ENCODE measurements around the gene PSG6.
"Not testable (repeated sequence)": the region's sequence is repeated elsewhere in the genome, so short reads cannot be mapped to it uniquely, and the experiment has no call there.

The PSG6 gene

DNA sequence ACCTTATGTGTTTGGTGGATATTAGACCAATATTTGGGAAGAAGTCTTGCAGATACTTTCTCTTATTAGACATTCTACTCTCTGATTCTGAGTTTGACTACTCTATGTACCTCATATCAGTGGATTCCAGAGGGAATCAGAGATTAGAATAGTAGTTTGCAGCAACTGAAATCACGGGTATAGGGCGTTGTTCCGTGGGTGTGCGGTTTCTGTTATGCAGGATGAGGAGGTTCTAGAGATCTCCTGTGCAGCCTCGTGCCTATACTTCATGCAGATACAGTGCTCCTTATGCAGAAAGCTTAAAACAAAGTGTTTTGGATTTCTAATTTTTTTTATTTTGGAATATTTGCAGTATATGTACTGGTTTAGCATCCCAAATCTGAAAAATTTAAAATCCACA is 6.0 kb downstream of the PSG6 start:
- DNase-seq (ENCODE audit: low spot score): not testable (repeated sequence)

DNA sequence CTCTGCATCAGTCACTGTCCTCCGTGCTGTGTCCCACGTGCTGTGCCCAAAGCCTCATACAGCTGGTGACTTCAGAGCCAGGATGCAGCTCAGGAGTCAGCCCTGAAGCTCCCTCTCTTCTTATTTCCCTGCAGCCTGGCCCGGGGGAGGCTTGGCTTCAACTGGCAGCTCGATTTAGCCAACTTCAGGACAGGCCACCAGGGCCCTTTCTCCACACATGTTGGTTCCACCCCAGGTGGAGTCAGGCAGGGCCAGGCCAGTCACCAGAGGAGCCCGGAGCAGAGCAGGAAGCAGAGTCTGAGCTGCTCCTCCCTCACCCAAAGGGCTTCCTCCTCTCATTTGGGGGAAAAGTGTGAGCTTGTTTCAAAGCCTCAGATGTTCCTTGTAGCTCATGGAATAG is 11.5 kb downstream of the PSG6 start:
- DNase-seq (ENCODE audit: low spot score): not testable (repeated sequence)

GRCh38 chr19:42900561-42900960 is 17.1 kb downstream of the PSG6 start:
- DNase-seq (ENCODE audit: low spot score): not testable (repeated sequence)

- DNase-seq (ENCODE audit: low spot score): not testable (repeated sequence)
Observed at GRCh38 chr19:42899674-42900073, 18.0 kb downstream of the PSG6 start.

- not testable (repeated sequence) for DNase-seq (ENCODE audit: low spot score)
Observed at GRCh38 chr19:42899110-42899509, 18.6 kb downstream of the PSG6 start.

DNA sequence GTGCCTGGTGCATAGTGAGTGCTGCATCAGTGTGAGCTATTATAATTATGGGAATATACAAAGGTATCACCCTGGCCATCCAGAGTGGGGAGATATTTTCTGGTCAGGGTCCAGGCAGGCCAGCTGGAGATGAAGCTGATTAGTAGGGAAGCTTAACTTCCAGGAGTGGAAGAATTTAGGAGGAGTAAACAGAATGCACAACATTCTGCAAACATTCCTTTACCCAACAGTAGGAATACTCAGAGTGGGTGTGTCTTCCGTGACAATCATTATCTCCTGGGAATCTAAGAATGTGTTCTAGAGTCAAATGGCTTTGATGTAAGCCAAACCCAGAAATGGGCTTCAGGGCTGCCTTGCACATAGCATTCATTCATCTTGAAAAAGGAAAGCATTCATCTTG is 19.0 kb downstream of the PSG6 start:
- not testable (repeated sequence) for DNase-seq (ENCODE audit: low spot score)

GRCh38 chr19:42897729-42898128 is 20.0 kb downstream of the PSG6 start:
- DNase-seq (ENCODE audit: low spot score): not testable (repeated sequence)

DNA sequence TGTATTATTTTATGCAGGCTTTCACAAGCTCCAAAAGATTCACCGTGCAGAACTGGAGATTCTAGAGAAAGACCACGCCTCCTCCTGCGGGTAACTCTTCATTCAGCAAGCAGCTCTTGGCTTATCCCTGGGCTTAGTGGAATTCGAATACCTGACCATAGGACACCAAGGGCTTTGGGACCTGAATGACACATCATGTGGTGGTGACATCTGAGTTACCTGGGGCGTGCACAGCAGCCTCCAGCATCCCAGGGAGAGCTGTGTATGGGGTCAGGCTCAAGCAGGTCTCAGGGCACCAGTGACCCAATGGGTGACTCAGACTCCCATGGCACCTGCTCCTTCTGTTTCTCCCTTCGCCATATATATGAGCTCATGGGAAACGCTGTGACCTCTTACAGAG is 27.2 kb downstream of the PSG6 start:
- DNase-seq (ENCODE audit: low spot score): not testable (repeated sequence)

DNA sequence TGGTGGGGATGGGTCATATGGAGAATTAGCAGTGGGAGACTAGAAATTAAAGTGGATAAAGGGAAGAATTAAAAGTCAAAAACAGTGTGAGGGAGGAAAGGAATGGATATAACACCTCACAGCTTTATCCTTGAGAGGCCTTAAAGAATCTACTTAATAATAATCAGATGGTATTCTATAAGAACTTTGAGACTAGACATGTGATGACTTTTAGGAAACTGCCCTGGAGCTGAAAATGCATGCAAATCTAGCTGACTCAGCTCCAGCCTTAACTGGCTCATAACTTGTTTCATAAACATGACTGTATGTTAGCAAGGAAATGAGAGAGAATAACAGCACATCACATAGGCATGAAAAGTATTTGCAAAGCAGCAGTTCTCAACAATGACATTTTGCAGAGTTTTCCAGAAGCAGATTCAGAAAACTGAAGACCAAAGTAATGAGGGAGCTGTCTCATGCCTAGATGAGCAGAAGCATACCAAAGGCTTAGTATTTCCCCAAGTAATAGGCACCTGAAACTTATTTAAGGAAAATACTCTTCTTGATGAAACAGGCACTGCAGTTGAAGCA is 29.7 kb downstream of the PSG6 start:
- DNase-seq (ENCODE audit: low spot score): not testable (repeated sequence)

DNA sequence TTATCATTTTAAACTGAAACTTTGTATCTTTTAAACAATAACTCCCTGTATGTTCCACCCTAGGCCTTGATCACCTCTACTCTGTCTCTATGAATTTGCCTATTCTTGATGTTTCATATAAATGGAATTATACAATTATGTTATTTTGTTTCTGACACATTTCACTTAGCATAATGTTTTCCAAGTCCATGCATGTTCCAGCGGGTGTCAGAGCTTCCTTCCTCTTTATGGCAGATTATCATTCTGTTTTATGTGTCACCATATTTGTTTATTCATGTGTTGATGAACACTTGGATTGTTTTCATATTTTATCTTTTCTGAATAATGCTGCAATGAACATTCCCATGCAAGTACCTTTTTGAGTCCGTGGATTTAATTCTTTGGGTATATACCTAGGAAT is 35.0 kb downstream of the PSG6 start:
- DNase-seq (ENCODE audit: low spot score): not testable (repeated sequence)

- DNase-seq (ENCODE audit: low spot score): not testable (repeated sequence)
Observed at GRCh38 chr19:42882010-42882409, 35.7 kb downstream of the PSG6 start.

DNA sequence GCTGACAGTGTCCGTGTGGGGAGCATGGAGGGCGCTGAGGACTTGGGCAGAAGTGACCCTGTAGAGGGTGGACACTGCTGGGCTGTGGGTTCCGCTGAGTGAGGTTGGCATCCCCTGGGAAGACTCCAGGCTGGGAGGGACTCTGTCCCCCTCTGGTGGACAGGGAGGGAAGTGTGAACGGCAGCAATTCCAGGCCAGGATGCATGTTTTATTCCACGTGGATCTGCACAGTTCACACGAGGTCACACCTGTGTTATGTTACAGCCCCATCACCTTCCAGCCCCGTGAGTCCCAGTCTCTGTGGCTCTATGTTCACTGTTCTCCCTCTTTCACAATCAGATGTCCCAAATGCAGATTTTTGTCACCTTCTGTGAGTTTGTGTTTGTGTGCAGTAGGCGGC is 36.4 kb downstream of the PSG6 start:
- peak; percentile 3 for DNase-seq (ENCODE audit: low spot score)

- DNase-seq (ENCODE audit: low spot score): not testable (repeated sequence)
Observed at GRCh38 chr19:42880621-42881020, 37.1 kb downstream of the PSG6 start.

GRCh38 chr19:42879613-42880012 is 38.1 kb downstream of the PSG6 start, which contains the start of gene PSG1:
Gene PSG1, minus strand, starts transcription at chr19:42879713. Its CDS starts 132 bp downstream, at chr19:42879581.
- no peak for DNase-seq (ENCODE audit: low spot score)

DNA sequence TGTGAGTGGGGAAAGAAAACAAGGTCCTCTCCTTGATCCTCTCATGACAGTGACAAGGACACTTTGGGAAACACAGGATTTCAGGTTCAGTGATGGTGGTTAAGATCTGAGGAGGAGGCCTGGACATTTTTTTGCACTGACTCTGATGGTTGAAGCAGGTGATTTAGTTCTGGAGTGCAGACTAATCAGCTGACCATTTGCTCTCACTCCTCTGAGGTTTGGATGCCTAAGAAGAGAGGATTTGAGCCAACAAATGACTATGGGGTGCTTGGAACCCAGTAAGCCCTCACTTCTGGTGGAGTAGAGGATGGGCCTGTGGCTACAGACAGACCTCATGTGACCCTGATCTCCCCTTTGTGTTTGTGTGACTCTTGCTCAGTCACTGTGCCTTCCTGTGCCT is 41.1 kb downstream of the PSG6 start:
- DNase-seq (ENCODE audit: low spot score): not testable (repeated sequence)

- DNase-seq (ENCODE audit: low spot score): not testable (repeated sequence)
Observed at GRCh38 chr19:42875881-42876280, 41.8 kb downstream of the PSG6 start.

- not testable (repeated sequence) for DNase-seq (ENCODE audit: low spot score)
Observed at GRCh38 chr19:42874901-42875813, 42.5 kb downstream of the PSG6 start.

GRCh38 chr19:42874136-42874535 is 43.6 kb downstream of the PSG6 start:
- not testable (repeated sequence) for DNase-seq (ENCODE audit: low spot score)

DNA sequence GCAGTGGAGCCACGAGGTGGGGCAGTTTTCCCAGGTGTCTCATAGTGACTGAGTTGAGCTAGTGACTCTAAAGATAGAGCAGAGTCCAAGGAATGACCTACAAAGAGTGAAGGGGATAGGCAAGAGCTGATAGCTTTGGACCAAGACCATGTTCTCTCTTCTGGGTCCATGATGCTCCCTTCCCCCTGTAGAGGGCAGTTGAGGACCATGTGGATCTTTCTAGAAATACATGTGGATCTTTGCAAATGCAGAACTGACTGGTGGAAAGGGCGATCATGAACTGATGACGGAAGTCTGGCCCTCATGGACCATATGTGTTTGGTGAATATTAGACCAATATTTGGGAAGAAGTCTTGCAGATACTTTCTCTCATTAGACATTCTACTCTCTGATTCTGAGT is 45.1 kb downstream of the PSG6 start:
- no peak for DNase-seq (ENCODE audit: low spot score)

DNA sequence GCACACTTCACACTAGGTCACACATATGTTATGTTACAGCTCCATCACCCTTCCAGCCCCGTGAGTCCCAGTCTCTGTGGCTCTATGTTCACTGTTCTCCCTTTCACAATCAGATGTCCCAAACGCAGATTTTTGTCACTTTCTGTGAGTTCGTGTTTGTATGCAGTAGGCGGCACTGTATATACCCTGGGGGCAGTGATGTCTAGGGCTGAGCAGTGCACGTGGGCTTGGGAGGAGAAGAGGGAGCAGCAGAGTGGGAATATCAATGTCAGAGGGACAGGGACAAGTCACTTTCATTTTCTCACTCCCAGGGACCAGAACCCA is 60.2 kb downstream of the PSG6 start:
- DNase-seq (ENCODE audit: low spot score): no peak

GRCh38 chr19:42856866-42857543 is 60.7 kb downstream of the PSG6 start:
- not testable (repeated sequence) for DNase-seq (ENCODE audit: low spot score)

- not testable (repeated sequence) for DNase-seq (ENCODE audit: low spot score)
Observed at GRCh38 chr19:42854745-42855144, 62.9 kb downstream of the PSG6 start.
